ENCODE data around the gene RASSF8. TPM values are rescaled to one million over a fixed set of nuclear protein-coding genes. Genes with fewer than 3 reads are reported as not detected.
A peak's percentile ranks its signal among the peaks of the same experiment; 100 is the strongest.

RASSF8 gene
- polyA plus RNA-seq, 3 donors, result 0.08 to 0.39 TPM; not detected in 1

DNA sequence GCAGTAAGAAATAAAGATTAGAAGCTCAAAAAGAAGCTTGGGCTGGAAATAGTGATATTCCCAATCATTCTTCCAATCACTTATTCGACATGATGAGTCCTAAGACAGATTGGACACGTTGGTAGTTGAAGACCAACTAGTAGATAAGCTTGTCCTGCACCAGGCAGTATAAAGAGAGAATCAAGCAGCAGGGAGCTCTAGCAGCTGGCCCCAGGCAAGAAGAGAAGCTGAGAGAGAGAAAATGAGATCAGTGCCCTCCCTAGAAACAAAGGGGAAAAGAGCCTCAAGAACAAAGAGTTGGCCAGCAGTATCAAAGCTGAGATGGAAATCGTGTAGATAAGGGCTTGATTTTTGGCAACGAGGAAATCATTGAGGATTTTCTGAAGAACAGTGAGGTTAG is 20.6 kb downstream of the RASSF8 start:
- no peaks in the 10 kb centered on the region for H3K9me3 Mint-ChIP-seq
- Histone ChIP-seq H3K4me3 (replicated peaks in 1 of 3; ENCODE audit: low read depth in 2 of 3, low read length in 3 of 3) (no peak overlapping the region), H3K27me3 (ENCODE audit: control insufficient read depth in 2 of 2, insufficient read depth in 2 of 2, low read length in 2 of 2) (no peaks in the 10 kb centered on the region), H3K4me2 (replicated peaks; ENCODE audit: extremely low read depth, low read length, poor library complexity, severe bottlenecking) (no peak overlapping the region), H3K4me1 (ENCODE audit: control insufficient read depth in 1 of 2, insufficient read depth in 2 of 2, low read length in 2 of 2) (no peaks in the 10 kb centered on the region), H2AFZ (ENCODE audit: insufficient read depth, low read depth, low read length, poor library complexity, severe bottlenecking) (no peak overlapping the region), H4K20me1 (ENCODE audit: insufficient read depth, low read length) (no peaks in the 10 kb centered on the region), H3K27ac (ENCODE audit: low read depth in 1 of 2, low read length in 2 of 2) (no peak overlapping the region), H3K79me2 (ENCODE audit: insufficient read depth, low read length) (no peaks in the 10 kb centered on the region), H3K9me3 (replicated peaks in 1 of 2; ENCODE audit: control insufficient read depth in 1 of 2, insufficient read depth in 1 of 2, low read length in 2 of 2) (no peaks in the 10 kb centered on the region), H3K36me3 (replicated peaks in 1 of 2; ENCODE audit: control insufficient read depth in 1 of 2, insufficient read depth in 2 of 2, low read length in 2 of 2) (no peaks in the 10 kb centered on the region), H3K9ac (ENCODE audit: insufficient read depth, low read length, poor library complexity, severe bottlenecking) (no peak overlapping the region)
- no peak for DNase-seq
- no peak overlapping the region for H3K4me3 Mint-ChIP-seq
- H3K4me1 Mint-ChIP-seq, result peaks cover 1% of the 10 kb centered on the region
- 100% methylated on average over 1 of the region's 4 CpGs for WGBS (ENCODE audit: insufficient coverage)
- H3K27ac Mint-ChIP-seq, result no peak overlapping the region
- no peak for TF ChIP-seq CTCF (IDR thresholded peaks at IDR 0.05)
- peaks cover 0 to 4% (median 3%) of the 10 kb centered on the region in 3 donors for H3K27me3 Mint-ChIP-seq (ENCODE audit: low read depth in 3 of 3)
- intact Hi-C loops (cut with micrococcal nuclease), result no loop called here
- no peaks in the 10 kb centered on the region for H3K36me3 Mint-ChIP-seq

DNA sequence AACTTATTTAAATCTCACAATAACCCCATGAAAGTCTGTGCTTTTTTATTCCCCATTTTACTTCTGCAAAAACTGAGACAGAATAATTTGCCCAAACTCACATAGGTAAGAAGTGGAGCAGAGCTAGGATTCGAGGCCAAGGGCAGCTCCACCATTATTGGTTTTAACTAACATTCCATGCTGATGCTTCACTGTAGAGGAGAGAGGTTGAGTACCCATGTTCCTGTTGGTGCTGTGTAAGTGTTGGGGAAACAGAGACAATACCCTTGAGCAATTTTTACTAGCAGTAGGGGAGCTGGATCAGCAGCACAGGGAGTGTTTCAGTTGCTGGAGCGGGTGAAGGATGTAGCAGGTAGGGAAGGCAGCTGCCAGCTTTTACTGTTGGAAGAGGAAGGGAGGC is 21.1 kb downstream of the RASSF8 start:
- no peaks in the 10 kb centered on the region for H4K20me1 ChIP-seq (ENCODE audit: insufficient read depth, low read length)
- Mint-ChIP-seq H3K27me3 (ENCODE audit: low read depth in 3 of 3) (peaks cover 0 to 4% (median 3%) of the 10 kb centered on the region in 3 donors), H3K4me1 (no peaks in the 10 kb centered on the region), H3K36me3 (no peaks in the 10 kb centered on the region), H3K27ac (no peak overlapping the region), H3K4me3 (peak overlapping the region in 1 of 2 donors; percentile 1), H3K9me3 (no peaks in the 10 kb centered on the region)
- DNase-seq, result no peak
- no peak for TF ChIP-seq CTCF (IDR thresholded peaks at IDR 0.05)
- intact Hi-C loops (cut with micrococcal nuclease), result no loop called here
- H3K27ac ChIP-seq (ENCODE audit: low read depth in 1 of 2, low read length in 2 of 2), result no peak overlapping the region
- H3K4me3 ChIP-seq (replicated peaks in 1 of 3; ENCODE audit: low read depth in 2 of 3, low read length in 3 of 3), result no peak overlapping the region
- 100% methylated on average over 1 of the region's 2 CpGs for WGBS (ENCODE audit: insufficient coverage)
- no peaks in the 10 kb centered on the region for H3K9me3 ChIP-seq (replicated peaks in 1 of 2; ENCODE audit: control insufficient read depth in 1 of 2, insufficient read depth in 1 of 2, low read length in 2 of 2)
- H3K36me3 ChIP-seq (replicated peaks in 1 of 2; ENCODE audit: control insufficient read depth in 1 of 2, insufficient read depth in 2 of 2, low read length in 2 of 2), result no peaks in the 10 kb centered on the region
- no peaks in the 10 kb centered on the region for H3K4me1 ChIP-seq (ENCODE audit: control insufficient read depth in 1 of 2, insufficient read depth in 2 of 2, low read length in 2 of 2)
- H3K79me2 ChIP-seq (ENCODE audit: insufficient read depth, low read length), result no peaks in the 10 kb centered on the region
- no peak overlapping the region for H3K9ac ChIP-seq (ENCODE audit: insufficient read depth, low read length, poor library complexity, severe bottlenecking)
- no peak overlapping the region for H2AFZ ChIP-seq (ENCODE audit: insufficient read depth, low read depth, low read length, poor library complexity, severe bottlenecking)
- H3K4me2 ChIP-seq (replicated peaks; ENCODE audit: extremely low read depth, low read length, poor library complexity, severe bottlenecking), result no peak overlapping the region
- H3K27me3 ChIP-seq (ENCODE audit: control insufficient read depth in 2 of 2, insufficient read depth in 2 of 2, low read length in 2 of 2), result no peaks in the 10 kb centered on the region
